ENCODE results near the gene RBBP4.

Gene RBBP4

DNA sequence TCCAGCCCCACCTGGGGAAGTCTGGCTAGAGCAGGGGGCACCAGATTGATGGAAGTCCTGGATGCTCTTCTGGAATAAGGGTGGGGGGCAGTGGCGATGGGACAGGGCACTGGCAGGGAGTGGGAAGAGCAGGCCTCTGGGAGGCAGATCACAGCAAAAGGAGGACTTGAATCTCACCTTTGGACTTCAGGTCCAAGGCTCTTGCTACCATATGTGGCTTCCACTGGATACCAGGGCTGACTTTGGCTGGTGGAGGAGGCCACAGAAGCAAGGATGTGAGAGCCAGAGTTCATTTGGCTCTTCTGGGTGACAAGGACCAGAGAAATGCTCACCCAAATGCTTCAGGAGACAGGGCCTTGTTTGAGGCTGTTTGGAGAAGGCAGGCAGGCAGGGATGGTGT, 67.5 kb downstream of the RBBP4 start:
- no peak for DNase-seq (ENCODE audit: low read depth in 3 of 3, low spot score in 1 of 3)

DNA sequence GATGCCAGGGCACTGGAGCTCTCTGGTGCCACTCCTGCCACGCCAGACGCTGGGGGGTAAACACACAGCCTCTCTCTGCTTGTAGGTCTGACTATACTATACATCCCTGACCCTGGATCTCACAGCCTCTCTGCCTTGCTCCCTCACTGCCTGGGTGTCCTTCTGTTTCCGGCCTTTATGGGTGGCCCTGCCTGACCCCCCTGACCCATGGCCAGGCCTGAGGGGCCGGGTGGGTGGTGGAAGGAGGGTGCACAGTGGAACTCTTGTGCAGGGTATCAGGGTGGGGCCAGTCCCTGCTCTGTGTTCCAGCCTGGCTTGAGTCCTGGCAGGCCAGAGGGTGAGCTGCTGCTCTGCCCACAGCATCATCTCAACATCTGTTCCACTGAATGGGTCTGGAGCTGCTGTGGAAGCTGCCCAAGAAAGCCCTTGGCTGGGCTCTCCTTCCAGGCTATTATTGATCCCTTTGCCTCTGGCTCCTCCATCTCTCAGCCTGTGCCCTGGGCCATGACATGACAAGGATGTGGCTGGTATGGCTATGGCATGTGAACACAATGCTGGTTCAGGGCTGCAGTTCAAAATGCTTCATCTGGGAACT, 68.8 kb downstream of the RBBP4 start:
- no peak for DNase-seq (ENCODE audit: low read depth in 3 of 3, low spot score in 1 of 3)

DNA sequence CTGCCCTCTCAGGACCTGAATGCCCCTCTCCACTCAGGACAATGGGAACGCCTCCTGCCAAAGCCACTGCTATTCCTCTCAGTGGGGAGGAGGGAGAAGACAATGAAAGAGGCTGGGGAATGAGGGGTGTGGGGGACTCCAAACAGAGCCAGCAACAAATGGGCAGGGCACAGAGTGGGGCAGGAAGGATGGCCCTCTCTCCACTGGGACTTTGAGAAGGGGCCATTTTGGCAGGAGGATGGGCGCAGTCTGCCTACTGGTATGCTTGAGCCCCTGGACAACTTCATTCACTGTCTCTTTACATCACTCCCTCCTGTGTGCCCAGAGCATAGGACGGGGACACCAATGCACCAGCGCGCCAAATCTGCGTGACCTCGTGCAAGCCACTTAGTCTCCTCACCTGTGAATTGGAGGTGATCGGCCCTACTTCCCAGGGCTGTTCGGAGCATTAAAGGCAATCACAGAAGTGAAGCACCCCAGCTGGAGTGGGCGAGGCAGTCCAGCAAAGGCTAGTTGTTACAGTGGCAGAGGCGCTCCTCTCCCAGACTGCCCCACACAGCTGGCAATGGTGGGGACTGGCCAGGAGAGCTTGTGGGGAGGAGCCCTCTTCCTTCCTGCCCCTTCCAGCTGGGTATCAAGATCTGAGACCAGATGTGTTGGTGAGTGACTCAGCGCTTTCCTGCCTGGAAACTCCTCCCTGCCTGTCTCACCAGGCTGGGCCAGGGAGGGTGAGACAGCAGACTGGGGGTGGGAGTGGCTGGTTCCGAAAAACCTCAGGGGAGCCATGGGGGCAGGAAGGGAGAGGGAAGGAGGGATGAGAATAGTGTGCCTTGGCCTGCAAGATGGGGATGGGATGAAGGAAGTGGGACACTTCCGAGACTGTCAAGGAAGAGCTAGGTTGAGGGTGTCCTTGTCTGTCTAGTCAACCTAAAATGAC, 73.9 kb downstream of the RBBP4 start:
- DNase-seq (ENCODE audit: low read depth in 3 of 3, low spot score in 1 of 3) = no peak

DNA sequence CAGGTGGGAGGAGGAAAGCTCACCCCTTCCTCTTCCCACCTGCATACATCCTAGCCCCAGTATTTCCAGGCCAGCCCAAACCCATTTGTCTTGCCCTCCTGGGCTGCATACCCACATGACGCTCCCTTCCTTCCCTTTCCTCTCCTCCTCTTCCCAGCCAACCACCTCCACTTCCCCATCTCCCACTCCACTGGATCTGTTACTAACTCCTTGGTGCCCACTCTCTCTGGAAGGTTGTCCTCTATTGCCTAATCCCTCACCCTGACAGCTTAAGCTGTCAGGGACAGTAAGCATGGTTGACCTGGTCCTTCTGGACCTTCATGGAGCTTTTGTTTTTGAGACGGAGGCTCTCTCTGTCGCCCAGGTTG, 74.6 kb downstream of the RBBP4 start:
- DNase-seq (ENCODE audit: low read depth in 3 of 3, low spot score in 1 of 3) = no peak

DNA sequence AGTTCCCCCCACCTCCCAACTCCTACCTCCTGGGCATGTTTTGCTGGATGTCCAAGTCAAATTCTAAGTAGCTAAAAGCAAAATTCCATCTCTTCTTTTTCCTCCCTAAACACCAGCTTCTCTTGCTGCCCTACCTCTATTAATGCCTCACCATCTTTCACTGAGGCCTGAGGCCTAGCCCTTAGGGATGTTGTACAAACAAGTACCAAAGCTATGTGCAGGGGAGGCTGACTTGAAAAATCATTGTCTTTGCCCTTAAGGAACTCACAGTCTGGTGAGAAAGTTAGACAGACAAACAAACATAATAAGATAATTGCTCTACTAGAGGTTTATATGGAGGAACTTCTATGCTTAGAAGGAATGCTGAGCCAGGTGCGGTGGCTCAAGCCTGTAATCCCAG, 76.9 kb downstream of the RBBP4 start:
- no peak for DNase-seq (ENCODE audit: low read depth in 3 of 3, low spot score in 1 of 3)

DNA sequence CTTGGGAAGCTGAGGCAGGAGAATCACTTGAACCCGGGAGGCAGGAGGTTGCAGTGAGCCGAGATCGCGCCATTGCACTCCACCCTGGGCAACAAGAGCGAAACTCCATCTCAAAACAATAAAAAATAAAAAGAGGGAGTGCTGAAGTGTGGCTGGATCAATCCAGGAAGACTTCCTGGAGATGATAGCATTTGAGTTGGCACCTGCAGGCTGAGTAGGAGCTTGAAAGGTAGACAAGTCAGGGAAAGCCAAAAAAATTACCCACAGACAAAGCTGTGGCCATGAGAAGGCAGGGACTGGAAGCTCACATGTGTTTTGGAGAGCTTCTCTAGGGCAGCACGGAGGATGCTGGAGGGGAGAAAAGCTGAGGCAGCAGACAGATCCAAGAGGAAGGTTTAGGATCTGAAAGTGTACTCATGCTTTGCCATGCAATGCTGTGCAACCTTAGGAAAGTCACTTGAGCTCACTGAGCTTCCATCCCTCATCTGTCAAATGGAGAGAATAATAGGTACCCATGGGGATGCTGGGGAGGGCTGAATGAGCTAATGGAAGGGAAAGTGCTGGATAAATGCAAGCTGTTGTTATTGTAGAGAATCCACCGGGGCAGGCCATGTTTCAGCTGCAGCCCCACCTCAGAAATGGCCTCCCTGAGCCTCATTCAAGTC, 77.5 kb downstream of the RBBP4 start:
- no peak for DNase-seq (ENCODE audit: low read depth in 3 of 3, low spot score in 1 of 3)

DNA sequence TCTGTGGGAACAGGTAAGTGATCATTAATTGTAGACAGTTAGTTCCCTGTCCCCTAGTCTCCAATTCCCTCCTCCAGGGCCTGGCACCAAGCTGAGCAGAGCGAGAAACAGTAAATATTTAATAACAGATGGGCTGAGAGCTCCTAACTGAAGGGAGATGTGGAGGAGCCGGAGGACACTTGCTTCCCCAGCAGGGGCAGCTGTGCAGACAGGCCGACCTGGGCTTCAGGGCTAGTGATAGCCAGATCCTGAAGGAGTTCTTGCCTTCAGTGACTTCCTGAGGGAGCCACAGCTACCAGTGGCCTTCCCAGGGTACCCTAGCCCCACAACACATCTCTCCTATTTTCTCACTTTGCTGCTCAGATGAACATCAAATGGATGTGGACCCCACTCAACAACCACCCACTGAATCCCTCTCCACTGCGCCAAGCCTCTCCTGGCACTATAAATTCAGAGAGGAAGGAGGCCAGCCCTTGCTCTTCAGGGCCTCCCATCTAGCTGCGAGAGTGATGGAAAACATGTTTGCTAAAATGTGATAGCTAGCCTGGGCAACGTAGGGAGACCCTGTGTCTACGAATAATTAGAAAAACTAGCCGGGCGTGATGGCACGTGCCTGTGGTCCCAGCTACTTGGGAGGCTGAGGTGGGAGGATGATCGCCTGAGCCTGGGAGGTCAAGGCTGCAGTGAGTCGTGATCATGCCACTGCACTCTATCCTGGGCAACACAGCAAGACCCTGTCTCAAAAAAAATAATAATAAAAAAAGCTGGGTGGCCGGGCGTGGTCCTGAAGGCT, 78.4 kb downstream of the RBBP4 start:
- no peak for DNase-seq (ENCODE audit: low read depth in 3 of 3, low spot score in 1 of 3)

DNA sequence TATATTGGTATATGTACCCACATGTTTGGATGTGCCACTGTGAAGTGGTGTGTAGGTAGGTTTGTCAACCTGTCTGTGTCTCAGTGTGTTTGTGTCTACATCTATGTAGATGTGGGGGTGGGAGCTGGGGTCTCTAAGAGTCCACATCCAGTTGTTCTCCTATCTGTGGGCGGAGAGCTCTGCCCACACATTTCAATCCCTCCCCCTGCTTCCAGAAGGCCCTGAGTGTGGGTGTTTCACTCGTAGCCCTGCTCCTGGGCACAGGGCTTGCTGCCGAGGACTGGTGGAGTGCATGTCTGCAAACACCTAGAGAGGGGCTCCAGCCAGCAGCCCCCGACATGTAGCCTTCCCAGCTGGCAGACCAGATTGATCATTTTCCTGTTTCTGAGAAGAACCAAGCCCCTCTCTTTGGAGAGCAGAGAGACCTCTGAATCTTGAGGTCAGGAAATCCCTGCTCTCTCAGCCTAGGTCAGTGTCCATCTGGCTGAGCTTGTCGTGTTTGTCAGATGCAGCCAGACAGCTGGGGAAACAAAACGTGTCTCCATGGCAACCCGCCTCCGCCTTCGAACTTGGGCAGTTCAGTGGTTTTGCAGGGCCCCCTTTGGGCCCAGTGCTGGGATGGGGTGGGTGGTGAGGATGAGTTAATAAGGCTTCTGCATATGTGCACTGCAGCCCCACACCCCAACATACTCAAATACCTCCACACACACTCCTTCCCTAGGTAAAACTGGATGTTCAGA, 82.7 kb downstream of the RBBP4 start:
- DNase-seq (ENCODE audit: low read depth in 3 of 3, low spot score in 1 of 3) = no peak

Measured in stimulated activated CD4-positive, alpha-beta T cell treated with anti-CD3 and anti-CD28 coated beads, TNF-alpha, amount 100 ng/mL, for 1 hour (primary cell).